HG03442 (cell line): ENCODE measurements around the gene FHL2.

Experiments used
- ATAC-seq: cut with Tn5 transposase; IDR thresholded peaks from one replicate; pipeline ENCODE4 v1.9.1; 2021; ENCODE audit warnings: mild to moderate bottlenecking, moderate library complexity; ENCODE audit not compliant: unreplicated experiment

Gene FHL2

GRCh38 chr2:105397953-105398335, 907 bp downstream of the FHL2 start:
- no peak for ATAC-seq

- no peak for ATAC-seq
Measured at GRCh38 chr2:105397025-105397722, 1.7 kb downstream of the FHL2 start.

- no peak for ATAC-seq
Measured at GRCh38 chr2:105396254-105397024, 2.4 kb downstream of the FHL2 start.

GRCh38 chr2:105395691-105396090, 3.2 kb downstream of the FHL2 start:
- ATAC-seq = no peak

GRCh38 chr2:105394951-105395611, 3.8 kb downstream of the FHL2 start:
- no peak for ATAC-seq

GRCh38 chr2:105393373-105394055, 5.3 kb downstream of the FHL2 start:
- ATAC-seq = no peak

- no peak for ATAC-seq
Measured at GRCh38 chr2:105391763-105392662, 6.8 kb downstream of the FHL2 start.

- no peak for ATAC-seq
Measured at GRCh38 chr2:105391058-105391627, 7.7 kb downstream of the FHL2 start.

- ATAC-seq = no peak
Measured at GRCh38 chr2:105390454-105390853, 8.4 kb downstream of the FHL2 start.

- no peak for ATAC-seq
Measured at GRCh38 chr2:105388971-105389381, 9.9 kb downstream of the FHL2 start.

GRCh38 chr2:105387225-105387624, 11.6 kb downstream of the FHL2 start:
- ATAC-seq = no peak

GRCh38 chr2:105385731-105386540, 12.9 kb downstream of the FHL2 start:
- no peak for ATAC-seq

- no peak for ATAC-seq
Measured at GRCh38 chr2:105384861-105385260, 14.0 kb downstream of the FHL2 start.

GRCh38 chr2:105384216-105384615, 14.6 kb downstream of the FHL2 start:
- no peak for ATAC-seq

GRCh38 chr2:105383432-105384166, 15.3 kb downstream of the FHL2 start:
- ATAC-seq = no peak

GRCh38 chr2:105382177-105382576, 16.7 kb downstream of the FHL2 start:
- ATAC-seq = no peak

GRCh38 chr2:105381101-105381668, 17.7 kb downstream of the FHL2 start:
- no peak for ATAC-seq

GRCh38 chr2:105380432-105381100, 18.3 kb downstream of the FHL2 start:
- no peak for ATAC-seq
